Loucy (cell line): Measurements from ENCODE around the gene C9.

Experiments
- EZH2phosphoT487 ChIP-seq: fragments of 200-600 bp; IDR thresholded peaks from 2 replicates; pipeline ENCODE4 v1.6.1; 2018; ENCODE audit warnings: antibody characterized with exemption, mild to moderate bottlenecking, moderate library complexity, borderline replicate concordance
- TF ChIP-seq, protein P1 (sequence below): fragments of 200-600 bp; sonication (generic); conservative IDR thresholded peaks from 2 replicates; pipeline ENCODE4 v1.5.1; 2014; ENCODE audit warnings: mild to moderate bottlenecking, antibody characterized with exemption, low read length

DNA sequence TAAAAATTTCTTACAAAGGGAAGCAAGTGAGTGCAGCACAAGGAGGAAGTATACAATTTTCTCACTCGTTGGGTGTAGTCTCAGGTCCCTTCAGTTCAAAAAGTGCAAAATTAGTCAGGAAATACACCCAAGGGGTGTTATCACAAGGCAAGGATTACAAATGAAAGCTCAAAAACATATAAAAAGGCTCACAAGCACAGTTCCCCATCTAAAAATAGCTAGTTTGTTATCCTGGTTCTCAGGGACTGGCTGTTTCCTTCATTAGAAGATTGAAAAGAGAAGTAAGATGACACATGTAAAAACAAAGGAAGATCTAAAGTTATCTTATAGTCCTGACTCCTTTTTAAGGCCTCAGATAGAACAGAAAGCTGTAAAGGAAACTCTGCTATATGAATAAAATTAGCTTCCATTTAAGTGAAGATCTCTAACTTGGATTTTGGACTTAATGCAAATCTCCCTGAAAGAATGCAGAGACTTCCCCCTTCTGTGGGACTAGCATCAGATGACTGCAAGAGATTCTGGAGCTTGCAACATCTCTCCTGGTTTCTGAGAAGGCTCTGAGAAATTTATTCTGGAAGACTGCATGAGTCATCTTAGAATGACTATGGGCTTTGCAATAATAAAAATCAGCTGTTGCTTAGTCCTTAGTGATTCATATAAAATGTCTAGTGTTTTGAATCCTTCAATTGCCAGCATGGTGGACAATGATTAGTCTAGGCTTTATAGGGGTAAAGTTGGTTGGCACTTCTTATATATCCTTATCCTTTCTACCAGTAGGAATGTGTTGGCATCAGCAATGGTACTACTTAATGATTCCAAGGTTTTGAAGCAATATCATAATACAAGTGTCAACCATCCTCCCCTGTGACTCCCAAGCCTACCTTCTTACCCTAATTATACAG, 35.1 kb upstream of the C9 start:
- TF ChIP-seq EZH2phosphoT487 = no peak
- TF ChIP-seq, protein P1, sequence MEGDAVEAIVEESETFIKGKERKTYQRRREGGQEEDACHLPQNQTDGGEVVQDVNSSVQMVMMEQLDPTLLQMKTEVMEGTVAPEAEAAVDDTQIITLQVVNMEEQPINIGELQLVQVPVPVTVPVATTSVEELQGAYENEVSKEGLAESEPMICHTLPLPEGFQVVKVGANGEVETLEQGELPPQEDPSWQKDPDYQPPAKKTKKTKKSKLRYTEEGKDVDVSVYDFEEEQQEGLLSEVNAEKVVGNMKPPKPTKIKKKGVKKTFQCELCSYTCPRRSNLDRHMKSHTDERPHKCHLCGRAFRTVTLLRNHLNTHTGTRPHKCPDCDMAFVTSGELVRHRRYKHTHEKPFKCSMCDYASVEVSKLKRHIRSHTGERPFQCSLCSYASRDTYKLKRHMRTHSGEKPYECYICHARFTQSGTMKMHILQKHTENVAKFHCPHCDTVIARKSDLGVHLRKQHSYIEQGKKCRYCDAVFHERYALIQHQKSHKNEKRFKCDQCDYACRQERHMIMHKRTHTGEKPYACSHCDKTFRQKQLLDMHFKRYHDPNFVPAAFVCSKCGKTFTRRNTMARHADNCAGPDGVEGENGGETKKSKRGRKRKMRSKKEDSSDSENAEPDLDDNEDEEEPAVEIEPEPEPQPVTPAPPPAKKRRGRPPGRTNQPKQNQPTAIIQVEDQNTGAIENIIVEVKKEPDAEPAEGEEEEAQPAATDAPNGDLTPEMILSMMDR = no peak
